Medulla oblongata (tissue), 1 donor: ENCODE results near the gene CENPP.

Experiments
- DNase-seq: peaks from one replicate; pipeline ENCODE4 v3.0.0-alpha.2; 2015; ENCODE audit errors: extremely low spot score

The CENPP gene

DNA sequence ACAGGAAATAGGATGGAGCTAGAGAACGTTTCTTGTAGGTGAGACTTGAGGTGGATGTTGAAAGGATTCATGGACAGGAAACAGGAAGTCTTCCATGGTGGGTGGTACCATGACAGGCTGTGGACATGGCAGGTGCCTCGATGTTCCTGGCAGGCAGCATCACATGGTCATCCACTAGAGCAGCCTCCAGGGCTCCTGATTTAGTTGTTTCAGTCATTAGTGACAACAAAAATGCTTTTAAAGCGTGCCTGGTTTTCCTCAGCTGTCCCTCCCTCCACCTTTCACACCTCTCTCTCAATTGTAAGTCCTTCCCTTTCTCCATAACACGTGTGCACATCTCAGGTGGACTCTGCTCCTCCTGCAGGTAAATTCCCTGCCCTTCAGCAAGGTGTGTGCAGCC lies 181.7 kb downstream of the CENPP start:
- DNase-seq: no peak

DNA sequence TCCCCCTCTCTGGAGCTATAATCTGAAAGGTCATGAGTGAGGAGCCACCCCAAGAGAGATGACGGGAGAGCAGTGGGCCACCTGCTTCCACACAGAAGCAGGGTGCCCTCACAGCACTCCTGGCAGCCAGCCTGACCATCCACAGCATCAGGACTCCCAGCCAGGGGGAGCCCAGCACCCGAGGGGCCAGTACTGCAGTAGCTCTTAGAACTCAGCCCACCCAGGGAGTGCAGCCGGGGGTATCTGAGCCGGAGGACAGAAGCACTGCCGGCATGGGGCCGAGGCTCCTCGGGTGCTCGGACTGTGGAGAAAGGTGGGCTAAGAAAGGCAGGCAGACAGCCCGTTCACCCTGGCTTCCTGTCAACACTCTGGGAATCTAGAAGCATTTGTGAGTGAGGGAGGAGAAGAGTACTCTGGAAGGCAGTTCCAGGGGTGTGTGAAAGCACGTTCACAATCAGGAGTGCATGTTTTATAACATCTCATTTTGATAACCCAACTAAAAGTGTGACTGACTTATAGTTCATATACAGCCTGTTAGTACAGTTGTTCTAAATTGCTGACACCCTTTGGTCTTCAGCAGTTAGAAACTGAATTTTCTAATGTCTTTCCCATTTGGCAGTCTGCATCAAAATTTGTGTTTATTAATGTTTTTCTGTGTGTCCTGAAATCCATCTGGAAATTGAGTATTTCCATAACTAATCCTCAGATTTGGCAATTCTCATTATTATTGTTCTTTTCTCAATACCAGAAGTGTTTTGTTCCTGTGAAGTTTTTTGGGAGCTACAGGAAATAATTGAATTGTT lies 182.5 kb downstream of the CENPP start:
- no peak for DNase-seq

DNA sequence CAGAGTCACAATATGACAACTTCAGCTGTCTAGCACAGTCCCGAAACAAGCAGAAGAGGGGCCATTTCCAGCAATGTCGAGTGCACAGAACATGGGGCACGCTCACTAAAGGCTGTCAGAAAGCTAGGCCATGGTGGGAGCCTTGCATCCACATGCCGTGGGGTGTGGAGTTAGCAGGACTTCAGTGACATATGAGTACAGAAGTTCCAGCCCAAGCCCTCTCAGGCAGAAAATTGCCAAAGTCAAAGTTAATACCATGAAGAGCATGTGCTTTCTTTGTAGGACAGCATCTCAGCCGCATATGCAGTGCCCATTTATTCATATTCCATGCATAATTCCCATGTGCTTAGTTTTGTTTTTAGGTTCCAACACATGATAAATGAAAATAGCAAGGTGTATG lies 183.3 kb downstream of the CENPP start:
- no peak for DNase-seq

DNA sequence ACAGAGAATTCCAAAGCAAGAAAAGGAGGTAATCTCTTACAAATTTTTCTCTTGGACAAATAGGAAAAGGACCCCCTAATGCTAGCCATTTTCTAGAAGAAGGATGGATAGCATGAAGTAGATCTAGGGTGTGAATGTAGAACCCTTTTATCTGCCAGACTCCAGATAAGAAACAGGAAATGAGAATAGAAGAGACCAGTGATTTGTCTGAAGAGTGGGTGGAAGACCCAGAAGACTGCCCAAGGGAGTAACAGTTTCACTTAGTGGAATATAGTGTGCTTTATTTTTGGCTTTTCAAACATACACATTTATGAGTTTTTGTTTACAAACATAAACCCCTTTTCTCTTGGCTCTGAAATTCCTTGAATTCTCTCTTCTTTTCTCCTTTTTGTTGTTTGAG lies 185.0 kb downstream of the CENPP start:
- DNase-seq: no peak

DNA sequence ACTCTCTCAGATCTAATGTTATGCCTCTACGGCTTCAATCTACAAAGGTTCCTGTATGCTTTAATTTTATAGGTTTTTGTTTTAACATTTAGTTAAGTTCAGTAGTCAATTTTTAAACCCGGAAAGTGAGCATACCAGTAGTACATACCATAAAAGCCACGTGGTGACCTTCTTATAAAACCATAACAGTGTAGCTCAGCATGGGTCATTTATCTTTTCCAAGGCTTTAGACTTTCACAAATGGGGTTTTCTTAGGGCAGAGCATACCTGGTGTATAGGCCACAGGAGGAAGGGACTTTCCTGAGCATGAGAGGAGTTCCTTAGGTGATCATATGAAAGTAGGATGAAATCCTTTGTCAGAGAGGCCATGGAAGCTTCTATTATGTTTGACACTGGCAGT lies 186.9 kb downstream of the CENPP start:
- no peak for DNase-seq

DNA sequence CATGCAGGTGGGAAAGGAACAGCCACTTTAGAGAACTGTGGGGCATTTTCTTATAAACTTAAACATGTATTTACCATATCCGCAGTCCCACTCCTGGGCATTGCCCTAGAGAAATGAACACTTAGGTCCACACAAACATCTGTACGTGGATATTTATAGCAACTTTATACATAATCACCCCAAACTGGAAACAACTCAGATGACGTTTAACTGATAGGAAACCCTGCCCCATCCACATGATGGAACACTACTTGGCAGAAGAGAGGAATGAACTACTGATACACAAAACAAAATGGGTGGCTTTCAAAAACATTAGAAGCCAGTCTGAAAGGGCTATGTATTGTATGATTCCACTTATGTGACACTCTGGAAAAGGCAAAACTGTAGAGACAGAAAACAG lies 187.6 kb downstream of the CENPP start:
- DNase-seq: no peak

DNA sequence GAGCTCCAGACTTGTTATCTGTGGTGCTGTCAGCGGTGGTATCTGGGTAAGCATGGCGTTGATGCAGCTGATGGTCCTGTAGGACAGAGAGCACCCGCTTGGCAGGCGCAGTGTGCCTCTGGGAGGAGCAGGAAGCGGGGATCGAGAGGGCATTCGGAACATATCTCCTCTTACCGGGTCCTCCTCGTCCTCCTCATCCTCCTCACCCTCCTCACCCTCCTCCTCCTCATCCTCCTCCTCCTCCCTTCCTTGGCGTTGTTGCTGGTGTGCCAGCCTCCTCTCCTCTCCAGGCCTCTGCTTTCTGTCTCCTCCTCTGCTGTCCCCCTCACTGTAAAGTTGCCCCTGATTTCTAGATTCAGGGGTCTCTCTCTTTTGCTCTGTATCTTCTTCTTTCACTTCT lies 188.9 kb downstream of the CENPP start:
- no peak for DNase-seq

DNA sequence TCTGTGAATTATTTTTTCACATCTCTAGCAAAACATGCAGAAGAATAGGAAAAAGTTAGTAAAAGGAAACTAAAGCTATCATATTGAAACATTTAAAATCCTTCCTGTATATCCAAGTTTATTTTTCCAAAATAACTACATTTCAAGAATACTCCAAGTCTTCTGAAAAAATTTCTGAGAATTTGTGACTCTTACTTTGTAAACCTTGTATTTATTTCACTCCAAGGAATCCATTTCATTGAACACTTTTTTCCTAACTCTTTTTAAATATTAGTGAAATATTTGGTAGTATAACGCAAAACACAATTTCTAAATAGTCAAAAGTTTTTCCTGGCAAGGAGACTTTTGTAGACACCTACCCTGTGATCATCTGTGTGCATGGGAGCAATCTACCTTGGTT lies 190.8 kb downstream of the CENPP start:
- no peak for DNase-seq

DNA sequence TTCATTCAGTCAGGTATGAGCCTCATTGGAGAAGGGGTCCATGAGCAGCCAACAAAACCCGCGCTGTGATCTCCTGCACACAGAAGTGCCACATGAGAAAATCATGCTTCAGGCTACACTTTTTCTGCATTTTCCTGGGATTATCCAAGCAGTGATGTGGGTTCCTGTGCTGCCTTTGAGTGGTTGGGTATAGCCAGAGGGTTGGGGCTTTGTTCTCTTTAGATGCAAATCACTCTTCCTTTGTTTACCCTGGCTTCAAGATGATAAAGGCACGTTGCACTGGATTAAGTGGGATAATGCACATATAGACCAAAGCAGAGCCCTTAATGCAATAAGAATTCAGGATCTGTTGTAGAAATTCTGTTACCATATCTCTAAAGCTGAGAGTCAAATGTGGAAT lies 191.3 kb downstream of the CENPP start:
- DNase-seq: no peak

DNA sequence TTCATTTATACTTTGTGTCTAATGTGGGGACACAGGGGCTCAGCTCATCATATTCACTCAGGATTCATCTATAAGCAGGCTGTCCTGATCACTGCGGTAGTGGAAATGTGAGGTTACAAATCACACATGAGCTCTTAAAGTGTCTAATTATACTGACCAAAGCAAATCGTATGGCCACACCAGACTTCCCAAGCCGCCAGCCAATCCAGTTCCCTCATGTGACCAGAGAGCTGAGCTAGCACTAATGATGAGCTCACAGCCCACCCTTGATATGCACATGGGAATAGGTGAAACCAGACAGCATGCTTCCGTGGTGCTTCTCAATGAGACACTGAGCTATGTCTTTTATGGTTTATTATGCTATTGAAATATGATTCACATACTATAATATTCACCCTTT lies 192.4 kb downstream of the CENPP start:
- DNase-seq: no peak

DNA sequence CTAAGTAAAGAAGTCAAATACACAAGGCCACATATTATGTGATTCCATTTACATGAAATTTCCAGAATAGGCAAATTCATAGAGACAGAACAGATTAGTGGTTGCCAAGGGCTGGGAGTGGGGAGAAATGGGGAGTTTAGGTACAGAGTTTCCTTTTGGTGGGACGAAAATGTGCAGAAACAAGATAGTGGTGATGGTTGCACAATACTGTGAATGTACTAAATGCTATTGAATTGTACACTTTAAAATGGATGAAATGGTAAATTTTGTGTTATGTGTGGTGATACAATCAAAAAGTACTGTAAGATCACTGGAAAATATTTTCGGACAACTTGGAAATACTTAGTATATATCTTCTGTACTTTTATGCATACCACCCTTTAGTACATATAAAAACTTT lies 195.1 kb downstream of the CENPP start:
- no peak for DNase-seq

DNA sequence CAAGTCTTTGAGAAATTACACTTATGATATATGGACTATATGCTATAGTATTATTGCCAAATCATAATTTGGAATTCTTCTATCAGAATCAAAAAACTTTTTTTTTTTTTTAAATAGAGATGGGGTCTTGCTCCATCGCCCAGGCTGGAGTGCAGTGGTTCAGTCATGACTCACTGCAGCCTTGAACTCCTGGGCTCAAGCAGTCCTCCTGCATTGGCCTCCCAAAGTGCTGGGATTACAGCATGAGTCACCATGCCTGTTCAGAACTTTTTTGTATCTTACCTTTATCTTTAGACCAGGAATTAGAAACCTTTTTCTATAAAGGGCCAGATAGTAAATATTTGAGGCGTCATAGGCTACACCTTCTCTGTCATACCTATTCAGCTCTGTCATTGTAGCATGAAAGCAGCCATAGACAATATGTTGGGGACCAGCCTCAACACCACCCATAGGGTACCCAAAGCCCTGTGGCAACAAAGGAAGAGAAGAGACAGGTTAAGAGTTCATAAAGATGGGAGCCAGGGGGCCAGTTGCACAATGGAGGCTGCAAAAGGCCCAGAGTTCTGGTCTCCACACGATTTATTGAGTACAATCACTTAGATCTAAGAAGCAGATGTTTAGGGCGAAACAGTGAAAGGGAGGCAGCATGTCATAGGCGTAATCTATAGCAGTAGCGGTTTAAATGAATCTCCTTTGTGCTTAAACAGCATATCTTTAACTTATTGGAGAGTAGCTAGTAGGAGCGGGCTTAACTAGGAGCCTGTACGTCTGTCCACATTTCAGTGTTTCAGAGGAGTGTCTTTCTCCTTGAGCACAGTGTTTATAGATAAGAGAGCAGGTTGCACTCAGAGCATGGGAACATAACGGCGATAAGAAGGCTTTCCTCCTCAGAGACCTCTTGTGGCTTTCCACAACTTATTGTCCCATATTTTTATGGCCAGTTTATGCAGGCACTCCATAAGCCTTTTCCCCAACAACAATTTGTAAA lies 197.5 kb downstream of the CENPP start:
- no peak for DNase-seq

DNA sequence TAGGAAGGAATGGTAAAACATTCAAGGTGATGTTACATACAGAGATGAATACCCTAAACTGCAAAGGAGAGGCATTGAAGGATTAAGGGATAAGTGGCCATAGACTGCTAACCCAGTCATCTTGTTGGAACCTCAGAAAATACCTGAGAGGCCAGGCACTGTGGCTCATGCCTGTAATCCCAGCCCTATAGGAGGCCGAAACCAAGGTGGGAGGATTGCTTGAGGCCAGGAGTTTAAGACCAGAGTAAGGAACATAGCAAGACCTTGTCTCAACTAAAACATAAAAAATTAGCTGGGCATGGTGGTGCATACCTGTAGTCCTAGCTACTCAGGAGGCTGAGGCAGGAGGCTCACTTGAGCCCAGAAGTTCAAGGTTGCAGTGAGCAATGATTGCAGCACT lies 199.1 kb downstream of the CENPP start:
- DNase-seq: no peak

DNA sequence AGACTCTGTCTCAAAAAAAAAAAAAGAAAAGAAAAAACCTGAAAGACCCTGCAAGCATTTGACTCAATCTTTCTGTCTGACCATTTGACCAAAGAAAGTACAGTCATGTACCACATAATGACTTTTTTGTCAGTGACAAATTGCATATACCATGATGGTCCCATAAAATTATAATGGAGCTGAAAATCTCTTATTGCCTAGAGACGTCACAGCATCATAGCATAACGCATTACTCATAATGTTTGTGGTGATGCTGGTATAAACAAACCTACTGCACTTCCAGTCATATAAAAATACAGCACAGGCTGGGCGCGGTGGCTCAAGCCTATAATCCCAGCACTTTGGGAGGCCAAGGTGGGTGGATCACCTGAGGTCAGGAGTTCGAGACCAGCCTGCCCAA lies 199.6 kb downstream of the CENPP start:
- no peak for DNase-seq

DNA sequence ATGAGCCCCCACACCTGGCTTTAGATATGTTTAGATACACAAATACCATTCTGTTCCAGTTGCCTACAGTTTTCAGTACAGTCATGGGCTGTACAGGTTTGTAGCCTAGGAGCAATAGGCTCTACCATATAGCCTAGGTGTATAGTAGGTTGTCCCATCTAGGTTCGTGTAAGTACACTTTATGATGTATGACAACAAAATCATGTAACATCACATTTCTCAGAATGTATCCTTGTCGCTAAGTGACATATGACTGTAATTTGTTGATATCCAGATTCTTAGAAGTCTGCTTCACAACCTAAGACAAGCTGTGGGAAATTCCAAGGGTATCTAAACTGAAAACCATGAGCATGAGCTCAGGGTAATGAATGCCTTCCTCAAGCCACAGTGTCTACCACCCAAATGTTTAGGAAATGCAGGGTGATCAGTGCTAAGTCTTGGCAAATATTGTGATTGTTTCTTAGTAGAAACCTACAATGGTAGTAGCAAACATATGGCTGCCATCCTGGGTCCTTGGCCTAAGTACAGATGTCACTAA lies 201.6 kb downstream of the CENPP start:
- no peak for DNase-seq

DNA sequence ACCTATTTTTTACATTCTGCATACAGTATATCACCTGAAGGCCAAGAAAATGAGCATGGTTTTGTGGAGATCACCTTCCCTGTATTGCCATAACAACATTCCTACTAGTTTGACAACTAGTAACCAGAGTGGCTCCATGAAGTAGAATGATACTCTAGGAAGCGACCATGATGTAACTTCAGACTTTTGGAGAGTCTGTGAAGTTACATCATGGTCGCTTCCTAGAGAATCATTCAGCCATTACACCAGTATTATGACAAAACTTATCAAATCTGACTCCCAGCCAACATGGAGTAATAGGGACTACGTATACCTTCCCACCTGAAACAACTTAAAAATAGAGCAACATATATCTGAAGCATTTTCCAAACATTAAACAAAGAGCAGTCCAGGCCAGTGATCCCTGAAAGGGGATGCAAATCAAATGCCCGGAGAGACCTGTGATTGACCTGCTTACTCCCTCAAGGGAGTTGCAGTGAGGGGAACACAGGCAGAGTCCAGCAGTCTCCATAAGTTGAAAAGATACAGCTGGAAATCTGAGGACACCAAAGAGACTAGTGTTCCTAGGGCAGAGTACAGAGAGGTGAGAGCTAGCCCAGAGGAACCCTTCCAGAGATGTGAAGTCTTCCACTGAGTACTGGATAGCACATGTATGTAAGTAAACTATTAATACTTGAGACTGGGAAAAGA lies 202.2 kb downstream of the CENPP start:
- no peak for DNase-seq

DNA sequence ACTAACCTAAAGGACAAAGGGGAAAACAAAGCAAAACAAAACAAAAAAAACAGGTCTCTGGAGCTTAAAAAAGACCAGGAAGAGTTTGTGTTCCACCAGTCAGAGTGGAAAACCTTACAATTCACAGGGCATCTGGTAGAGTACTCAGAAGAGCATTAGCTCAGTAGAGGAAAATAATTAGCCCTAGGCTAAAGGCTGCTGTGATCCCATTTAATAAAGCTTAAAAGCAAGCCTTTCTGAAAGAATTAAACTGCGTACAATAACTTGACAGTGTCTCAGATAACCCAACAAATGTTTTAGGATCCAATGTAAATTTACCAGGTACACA lies 202.7 kb downstream of the CENPP start:
- no peak for DNase-seq

DNA sequence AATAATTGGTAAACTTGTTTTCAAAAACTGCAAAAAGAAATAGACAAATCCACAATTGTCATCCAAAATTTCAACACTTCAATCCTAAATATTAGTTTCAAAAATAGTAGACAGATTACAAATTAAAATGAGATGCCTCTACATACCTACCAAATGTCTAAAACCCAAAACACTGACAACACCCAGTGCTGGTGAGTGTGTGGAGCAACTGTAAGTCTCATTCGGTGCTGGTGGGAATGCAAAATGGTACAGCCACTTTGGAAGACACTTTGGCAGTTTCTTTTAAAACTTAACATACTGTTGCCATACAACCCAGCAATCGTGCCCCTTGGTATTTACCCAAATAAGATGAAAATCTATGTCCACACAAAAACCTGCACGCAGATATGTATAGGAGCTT lies 203.4 kb downstream of the CENPP start:
- no peak for DNase-seq

DNA sequence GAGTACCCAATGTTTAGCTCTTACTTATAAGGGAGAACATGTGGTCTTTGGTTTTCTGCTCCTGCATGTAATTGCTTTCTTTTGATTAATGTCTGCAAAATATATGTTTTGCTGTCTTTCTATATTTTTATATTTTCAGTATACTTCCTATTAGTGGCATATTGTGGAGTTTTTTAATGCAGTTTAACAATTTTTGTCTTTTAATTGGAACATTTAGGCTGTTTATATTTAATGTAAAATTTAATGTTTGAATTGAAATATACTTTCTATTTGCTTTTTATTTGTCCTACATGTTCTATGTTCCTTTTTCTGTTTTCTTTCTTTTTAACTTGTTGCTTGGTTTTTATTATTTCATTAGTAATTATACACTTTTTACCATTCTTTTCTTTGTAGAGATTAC lies 205.1 kb downstream of the CENPP start:
- DNase-seq: no peak

DNA sequence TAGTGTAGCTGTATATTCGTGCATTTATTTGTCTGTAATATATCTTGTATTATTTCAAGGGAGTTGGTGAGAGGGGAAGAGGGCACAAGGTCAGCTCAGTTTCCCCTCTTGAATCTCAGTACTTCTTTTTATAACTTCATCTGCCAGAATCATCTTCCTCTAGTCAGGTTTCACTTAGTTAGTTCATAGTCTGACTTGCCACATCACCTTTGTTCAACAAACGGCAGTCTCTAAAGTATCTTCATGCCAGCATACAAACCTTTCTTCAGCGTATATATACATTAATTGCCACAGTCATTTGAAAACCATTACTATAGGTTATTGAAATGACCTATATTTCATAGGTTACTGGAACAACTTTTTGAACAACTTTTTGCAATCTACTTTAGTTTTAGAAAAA lies 208.5 kb downstream of the CENPP start:
- DNase-seq: no peak

DNA sequence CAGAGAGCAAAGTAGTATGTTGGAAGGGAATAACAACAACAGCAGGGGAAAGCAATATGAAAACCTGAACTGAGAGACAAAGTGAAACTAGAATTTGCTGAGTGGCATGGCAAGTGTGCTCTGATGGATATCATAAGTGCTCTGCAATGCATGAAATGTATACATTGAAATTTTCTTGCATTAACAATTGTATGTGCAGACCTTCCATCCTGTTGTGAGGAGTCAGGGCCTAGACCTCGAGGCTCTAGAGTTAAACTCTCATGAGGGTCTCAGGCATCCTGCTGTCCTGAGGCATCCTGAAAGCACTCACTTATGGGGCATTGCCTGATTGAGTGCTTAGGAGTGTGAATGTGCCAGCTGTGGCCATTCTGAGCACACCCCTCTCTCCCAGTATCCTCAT lies 208.9 kb downstream of the CENPP start:
- DNase-seq: peak; percentile 10
